Measurements from ENCODE around the gene CCDC187. TPM values are rescaled to one million over a fixed set of nuclear protein-coding genes. Genes with fewer than 3 reads are reported as not detected.

The CCDC187 gene
- total RNA-seq, 1 donor from 2014 or later: 0.47 TPM

DNA sequence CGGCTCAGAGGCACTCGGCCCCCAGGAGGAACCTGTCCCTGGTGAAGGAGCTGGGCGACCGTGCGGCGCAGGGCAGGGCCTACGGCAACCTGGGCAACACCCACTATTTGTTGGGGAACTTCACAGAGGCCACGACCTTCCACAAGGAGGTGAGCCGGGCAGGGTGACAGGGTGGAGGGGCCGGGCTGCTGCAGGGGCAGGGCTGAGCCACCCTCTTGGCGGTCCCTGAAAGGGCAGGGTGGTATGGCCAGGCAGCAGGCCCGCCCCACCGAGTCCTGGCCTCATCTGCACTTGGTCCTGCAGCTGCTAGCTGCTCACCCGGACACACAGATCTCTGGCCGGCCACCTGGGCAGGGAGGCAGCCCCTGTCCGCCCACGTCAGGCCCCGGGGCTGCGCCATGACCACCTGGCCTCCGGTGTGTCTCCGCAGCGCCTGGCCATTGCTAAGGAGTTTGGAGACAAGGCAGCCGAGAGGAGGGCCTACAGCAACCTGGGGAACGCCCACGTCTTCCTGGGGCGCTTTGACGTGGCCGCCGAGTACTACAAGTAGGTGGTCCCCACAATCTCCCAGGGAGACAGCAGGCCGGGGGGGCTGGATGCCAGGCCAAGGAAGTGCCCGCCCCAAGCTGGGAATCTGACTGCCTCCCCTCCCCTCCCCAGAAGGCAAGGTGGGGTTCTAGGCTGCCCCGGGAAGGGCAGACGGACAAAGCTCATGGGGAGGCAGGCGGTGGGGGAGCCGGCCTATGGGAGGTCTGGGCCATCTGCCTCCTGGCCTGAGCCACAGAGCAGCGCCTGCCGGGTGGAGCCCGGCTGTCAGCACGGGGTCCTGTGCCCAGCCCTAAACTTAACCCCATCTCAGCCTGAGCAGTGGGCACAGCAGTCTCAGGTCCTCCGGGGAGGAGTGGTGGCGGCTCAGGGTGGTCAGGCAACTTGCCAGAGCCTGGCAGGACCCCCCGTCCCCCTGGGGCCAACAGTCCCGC is 33.8 kb upstream of the CCDC187 start:
- H3K9me3 Mint-ChIP-seq: no peaks in the 10 kb centered on the region
- DNase-seq (ENCODE audit: low spot score in 2 of 2, unreplicated experiment in 2 of 2): no peak
- H3K4me1 Mint-ChIP-seq: peaks cover 5% of the 10 kb centered on the region
- TF ChIP-seq, protein P1, sequence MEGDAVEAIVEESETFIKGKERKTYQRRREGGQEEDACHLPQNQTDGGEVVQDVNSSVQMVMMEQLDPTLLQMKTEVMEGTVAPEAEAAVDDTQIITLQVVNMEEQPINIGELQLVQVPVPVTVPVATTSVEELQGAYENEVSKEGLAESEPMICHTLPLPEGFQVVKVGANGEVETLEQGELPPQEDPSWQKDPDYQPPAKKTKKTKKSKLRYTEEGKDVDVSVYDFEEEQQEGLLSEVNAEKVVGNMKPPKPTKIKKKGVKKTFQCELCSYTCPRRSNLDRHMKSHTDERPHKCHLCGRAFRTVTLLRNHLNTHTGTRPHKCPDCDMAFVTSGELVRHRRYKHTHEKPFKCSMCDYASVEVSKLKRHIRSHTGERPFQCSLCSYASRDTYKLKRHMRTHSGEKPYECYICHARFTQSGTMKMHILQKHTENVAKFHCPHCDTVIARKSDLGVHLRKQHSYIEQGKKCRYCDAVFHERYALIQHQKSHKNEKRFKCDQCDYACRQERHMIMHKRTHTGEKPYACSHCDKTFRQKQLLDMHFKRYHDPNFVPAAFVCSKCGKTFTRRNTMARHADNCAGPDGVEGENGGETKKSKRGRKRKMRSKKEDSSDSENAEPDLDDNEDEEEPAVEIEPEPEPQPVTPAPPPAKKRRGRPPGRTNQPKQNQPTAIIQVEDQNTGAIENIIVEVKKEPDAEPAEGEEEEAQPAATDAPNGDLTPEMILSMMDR (IDR thresholded peaks at IDR 0.05; ENCODE audit: unreplicated experiment): no peak
- no peak overlapping the region for H3K27ac Mint-ChIP-seq
- no peak overlapping the region for H3K4me3 Mint-ChIP-seq
- H3K36me3 Mint-ChIP-seq: peaks cover 4% of the 10 kb centered on the region
- H3K27me3 Mint-ChIP-seq (ENCODE audit: low read depth): no peaks in the 10 kb centered on the region

DNA sequence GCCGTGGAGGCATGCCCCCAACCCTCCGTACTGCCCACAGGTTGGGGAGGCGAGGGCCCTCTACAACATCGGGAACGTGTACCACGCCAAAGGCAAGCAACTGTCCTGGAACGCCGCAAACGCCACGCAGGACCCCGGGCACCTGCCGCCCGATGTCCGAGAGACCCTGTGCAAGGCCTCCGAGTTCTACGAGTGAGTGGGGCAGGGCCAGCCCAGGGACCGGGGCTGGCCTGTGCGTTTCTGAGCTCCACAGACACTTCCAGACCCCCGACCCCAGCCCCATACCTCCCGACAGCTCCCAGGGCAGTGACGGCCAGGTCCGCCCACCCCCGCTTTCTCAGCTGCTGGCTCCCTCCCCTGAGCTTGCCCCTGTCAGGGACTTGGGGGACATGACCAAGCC is 33.0 kb upstream of the CCDC187 start:
- Mint-ChIP-seq H3K4me3 (no peak overlapping the region), H3K27me3 (ENCODE audit: low read depth) (no peaks in the 10 kb centered on the region)

DNA sequence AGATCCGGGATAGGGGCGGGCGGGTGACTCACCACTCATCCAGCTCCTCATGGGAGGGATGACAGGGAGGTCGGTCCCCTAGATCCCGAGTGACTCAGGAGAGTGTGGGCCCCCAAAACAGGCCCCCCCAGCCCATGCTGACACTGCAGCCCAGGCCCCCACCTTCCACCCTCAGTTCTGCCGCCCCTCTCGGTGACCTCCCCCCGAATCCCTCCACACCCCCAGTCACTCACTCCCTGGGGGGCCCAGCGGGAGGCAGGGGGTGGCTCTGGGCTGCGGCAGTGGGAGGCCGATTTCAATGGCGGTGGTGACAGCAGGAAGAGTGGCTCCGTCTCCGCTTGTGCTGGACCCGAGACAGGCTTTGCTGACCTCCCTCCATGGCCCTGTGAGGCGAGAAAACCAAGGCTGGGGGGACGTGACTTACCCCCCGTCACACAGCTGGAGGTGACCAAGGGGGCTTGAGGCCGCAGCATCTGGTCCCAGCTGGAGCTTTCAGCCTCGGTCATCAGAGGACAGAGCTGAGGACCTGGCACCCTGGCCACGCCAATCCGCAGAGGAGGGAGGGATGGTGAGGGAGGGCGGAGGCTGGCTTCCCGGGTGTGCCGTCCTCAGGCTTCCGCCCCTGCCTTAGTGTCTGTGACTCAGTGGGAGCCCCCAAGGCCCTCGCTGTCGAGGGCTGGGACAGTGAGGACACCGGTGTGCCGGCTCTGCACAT is 32.4 kb upstream of the CCDC187 start:
- H3K4me1 Mint-ChIP-seq: no peaks in the 10 kb centered on the region
- peaks cover 4% of the 10 kb centered on the region for H3K36me3 Mint-ChIP-seq
- H3K4me3 Mint-ChIP-seq: no peak overlapping the region
- no peaks in the 10 kb centered on the region for H3K27me3 Mint-ChIP-seq (ENCODE audit: low read depth)
- H3K9me3 Mint-ChIP-seq: no peaks in the 10 kb centered on the region
- H3K27ac Mint-ChIP-seq: no peak overlapping the region
- TF ChIP-seq, protein P1 (IDR thresholded peaks at IDR 0.05; ENCODE audit: unreplicated experiment): no peak
- no peak for DNase-seq (ENCODE audit: low spot score in 2 of 2, unreplicated experiment in 2 of 2)

More for the DNA sequence above, 33.0 kb upstream of the CCDC187 start:
- DNase-seq (ENCODE audit: low spot score in 2 of 2, unreplicated experiment in 2 of 2): no peak
- no peak overlapping the region for H3K27ac Mint-ChIP-seq
- H3K36me3 Mint-ChIP-seq: peaks cover 4% of the 10 kb centered on the region
- no peaks in the 10 kb centered on the region for H3K9me3 Mint-ChIP-seq
- TF ChIP-seq, protein P1 (IDR thresholded peaks at IDR 0.05; ENCODE audit: unreplicated experiment): no peak
- H3K4me1 Mint-ChIP-seq: peaks cover 1% of the 10 kb centered on the region

DNA sequence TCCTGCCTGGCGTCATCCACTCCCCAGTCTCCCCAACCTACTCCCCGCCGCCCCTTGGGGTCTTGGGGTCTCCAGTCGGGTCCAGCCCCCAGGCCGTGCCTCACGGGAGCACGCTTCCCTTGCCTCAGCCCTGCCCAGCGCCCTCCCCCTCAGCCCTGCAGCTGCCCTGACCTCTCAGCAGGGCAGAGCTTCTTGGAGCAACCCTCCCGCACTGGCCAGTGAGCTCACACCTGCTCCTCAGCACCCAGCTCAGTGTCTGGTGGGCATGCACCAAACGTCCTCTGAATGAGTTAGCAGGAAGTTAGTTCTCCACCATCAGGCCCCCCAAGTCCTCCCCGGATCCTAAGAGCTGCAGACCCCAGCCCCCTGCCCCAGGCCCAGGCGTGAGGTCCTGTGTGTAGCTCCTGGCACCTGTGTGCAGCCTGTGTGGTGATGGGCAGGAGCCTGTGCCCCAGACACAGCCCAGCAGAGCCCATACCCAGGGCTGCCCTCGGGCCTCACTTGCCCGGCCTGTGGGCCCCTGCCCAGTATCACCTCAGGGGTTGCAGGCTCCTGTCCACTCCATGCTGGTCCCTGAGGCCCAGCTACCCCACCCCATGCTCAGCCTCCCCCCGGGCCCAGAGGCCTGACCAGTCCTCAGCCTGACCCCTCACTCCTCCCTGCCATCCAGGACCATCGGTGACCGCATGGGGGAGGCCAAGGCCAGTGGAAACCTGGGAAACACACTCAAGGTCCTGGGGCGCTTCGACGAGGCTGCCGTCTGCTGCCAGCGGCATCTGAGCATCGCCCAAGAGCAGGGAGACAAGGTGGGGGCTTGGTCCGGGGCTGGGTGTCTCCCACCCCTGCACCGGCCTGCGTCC is 31.6 kb upstream of the CCDC187 start:
- Mint-ChIP-seq H3K4me1 (peaks cover 2% of the 10 kb centered on the region), H3K9me3 (no peaks in the 10 kb centered on the region), H3K4me3 (no peak overlapping the region), H3K36me3 (peaks cover 4% of the 10 kb centered on the region), H3K27me3 (ENCODE audit: low read depth) (no peaks in the 10 kb centered on the region), H3K27ac (no peak overlapping the region)
- DNase-seq (ENCODE audit: low spot score in 2 of 2, unreplicated experiment in 2 of 2): no peak
- TF ChIP-seq, protein P1 (IDR thresholded peaks at IDR 0.05; ENCODE audit: unreplicated experiment): no peak

DNA sequence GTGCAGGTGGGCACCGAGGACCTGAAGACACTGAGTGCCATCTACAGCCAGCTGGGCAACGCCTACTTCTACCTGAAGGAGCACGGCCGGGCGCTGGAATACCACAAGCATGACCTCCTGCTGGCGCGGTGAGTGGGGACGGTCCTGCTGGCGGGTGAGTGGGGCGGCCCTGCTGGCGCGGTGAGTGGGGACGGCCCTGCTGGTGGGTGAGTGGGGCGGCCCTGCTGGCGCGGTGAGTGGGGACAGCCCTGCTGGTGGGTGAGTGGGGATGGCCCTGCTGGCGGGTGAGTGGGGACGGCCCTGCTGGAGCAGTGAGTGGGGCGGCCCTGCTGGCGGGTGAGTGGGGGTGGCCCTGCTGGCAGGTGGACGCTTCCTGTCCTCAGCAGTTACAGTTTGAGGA is 30.6 kb upstream of the CCDC187 start:
- Mint-ChIP-seq H3K27ac (no peak overlapping the region), H3K4me1 (peaks cover 4% of the 10 kb centered on the region), H3K9me3 (no peaks in the 10 kb centered on the region), H3K4me3 (no peak overlapping the region), H3K27me3 (ENCODE audit: low read depth) (no peaks in the 10 kb centered on the region), H3K36me3 (peaks cover 2% of the 10 kb centered on the region)
- no peak for DNase-seq (ENCODE audit: low spot score in 2 of 2, unreplicated experiment in 2 of 2)
- TF ChIP-seq, protein P1 (IDR thresholded peaks at IDR 0.05; ENCODE audit: unreplicated experiment): no peak

All from mesothelial cell of epicardium (in vitro differentiated cells).